Upper lobe of right lung (tissue), 1 donor: ENCODE data around the gene RERE. TPM values are rescaled to one million over a fixed set of nuclear protein-coding genes. Genes with fewer than 3 reads are reported as not detected.
"Not testable (repeated sequence)": the region's sequence is repeated elsewhere in the genome, so short reads cannot be mapped to it uniquely, and the experiment has no call there.

Experiments used
- ATAC-seq: fragments of 200-7000 bp; cut with Tn5 transposase; one replicate; pipeline ENCODE4 v1.9.1; 2020; ENCODE audit warnings: mild to moderate bottlenecking, moderate library complexity
- DNase-seq: peaks from one replicate; pipeline ENCODE4 v3.0.0-alpha.2; 2020
- H3K27ac ChIP-seq: fragments of 200-600 bp; one replicate; pipeline ENCODE4 v1.8.0; 2022
- H3K27me3 ChIP-seq: fragments of 200-600 bp; one replicate; pipeline ENCODE4 v1.8.0; 2022; ENCODE audit warnings: mild to moderate bottlenecking
- H3K36me3 ChIP-seq: fragments of 200-600 bp; one replicate; pipeline ENCODE4 v1.8.0; 2022
- H3K4me1 ChIP-seq: fragments of 200-600 bp; one replicate; pipeline ENCODE4 v1.8.0; 2022
- H3K4me3 ChIP-seq: fragments of 200-600 bp; one replicate; pipeline ENCODE4 v1.8.0; 2022; ENCODE audit warnings: mild to moderate bottlenecking
- H3K9me3 ChIP-seq: fragments of 200-600 bp; one replicate; pipeline ENCODE4 v1.8.0; 2022
- intact Hi-C: fragments of 100-400 bp; cut with DNase I; formaldehyde crosslinking; loops from one replicate; pipeline ENCODE4 v1.11.0; 2022
- total RNA-seq: library from RNA; stranded (reverse); fragmentation: NEBNext Ultra II Directional; extraction: Animal tissue kit (Norgen Biotek cat#: 25700); gene quantifications from one replicate; pipeline ENCODE4 v1.2.1, GENCODE V29; 2021
- TF ChIP-seq, protein P1 (sequence below): fragments of 200-600 bp; IDR thresholded peaks from one replicate; pipeline ENCODE4 v1.8.0; 2022; ENCODE audit warnings: antibody characterized with exemption
- donor health status: DM: no; HTN: yes; CAD: no; lungs with severe emphysema.

RERE gene
- total RNA-seq, 1 donor from 2014 or later, result 99.6 TPM

DNA sequence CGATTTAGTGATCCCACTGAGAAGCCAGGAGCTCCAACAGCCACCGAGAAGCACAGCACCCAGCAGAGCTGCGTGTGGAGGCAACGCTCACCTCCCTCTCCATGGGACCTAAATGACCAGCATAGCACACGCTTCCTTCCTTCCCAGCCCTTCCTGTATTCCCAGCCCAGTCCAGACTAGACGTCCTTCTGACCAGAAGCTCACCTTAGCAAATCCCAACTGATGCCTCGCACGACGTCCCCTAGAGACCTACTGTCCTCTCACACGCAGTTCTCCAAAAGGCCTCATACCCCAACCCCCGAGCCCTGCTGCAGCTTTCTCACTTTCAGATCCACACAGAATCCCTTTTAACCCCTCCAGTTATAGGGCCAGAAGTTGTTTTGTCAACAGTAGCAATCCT, 367.1 kb downstream of the RERE start:
- peaks cover 27% of the 10 kb centered on the region for H3K4me1 ChIP-seq
- TF ChIP-seq, protein P1, sequence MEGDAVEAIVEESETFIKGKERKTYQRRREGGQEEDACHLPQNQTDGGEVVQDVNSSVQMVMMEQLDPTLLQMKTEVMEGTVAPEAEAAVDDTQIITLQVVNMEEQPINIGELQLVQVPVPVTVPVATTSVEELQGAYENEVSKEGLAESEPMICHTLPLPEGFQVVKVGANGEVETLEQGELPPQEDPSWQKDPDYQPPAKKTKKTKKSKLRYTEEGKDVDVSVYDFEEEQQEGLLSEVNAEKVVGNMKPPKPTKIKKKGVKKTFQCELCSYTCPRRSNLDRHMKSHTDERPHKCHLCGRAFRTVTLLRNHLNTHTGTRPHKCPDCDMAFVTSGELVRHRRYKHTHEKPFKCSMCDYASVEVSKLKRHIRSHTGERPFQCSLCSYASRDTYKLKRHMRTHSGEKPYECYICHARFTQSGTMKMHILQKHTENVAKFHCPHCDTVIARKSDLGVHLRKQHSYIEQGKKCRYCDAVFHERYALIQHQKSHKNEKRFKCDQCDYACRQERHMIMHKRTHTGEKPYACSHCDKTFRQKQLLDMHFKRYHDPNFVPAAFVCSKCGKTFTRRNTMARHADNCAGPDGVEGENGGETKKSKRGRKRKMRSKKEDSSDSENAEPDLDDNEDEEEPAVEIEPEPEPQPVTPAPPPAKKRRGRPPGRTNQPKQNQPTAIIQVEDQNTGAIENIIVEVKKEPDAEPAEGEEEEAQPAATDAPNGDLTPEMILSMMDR, result no peak

DNA sequence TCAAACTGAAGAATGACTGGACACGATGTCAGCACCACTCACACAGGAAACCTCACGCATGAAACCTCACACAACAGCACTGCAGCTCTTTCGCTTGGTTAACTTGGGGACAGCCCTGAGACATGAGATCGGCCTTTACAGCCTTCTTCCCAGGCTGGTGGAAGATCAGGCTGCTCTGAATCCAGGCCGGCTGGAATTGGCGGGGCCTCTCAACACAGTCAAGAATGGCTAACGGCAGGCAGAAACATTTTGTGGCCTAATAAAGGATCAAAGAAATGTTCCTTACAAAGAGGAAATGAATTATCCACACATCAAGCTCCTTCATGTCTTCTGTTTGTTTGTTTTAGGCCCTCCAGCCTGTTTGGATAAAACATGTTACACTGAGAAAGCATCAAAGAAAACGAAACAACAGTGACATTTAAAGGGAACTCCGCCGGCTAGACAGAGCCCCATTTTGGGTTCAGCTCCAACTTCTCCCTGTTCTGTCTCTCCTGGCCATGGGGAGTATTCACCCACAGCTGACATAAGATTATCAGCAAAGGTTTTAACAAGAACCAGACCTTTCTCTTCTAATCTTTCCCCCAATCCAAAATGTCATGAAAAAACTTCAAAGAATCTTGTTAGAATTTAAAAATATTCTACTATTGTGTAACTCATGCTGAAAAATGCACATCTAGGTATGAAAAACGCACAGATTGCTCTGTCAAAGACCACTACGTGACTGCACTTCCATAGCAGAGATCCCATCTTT, 368.4 kb downstream of the RERE start:
- DNase-seq (no peak), ATAC-seq (no peak)
- intact Hi-C loops, result no loop called here
- Histone ChIP-seq H3K4me1 (peaks cover 20% of the 10 kb centered on the region), H3K27ac (peak overlapping the region; percentile 69), H3K4me3 (peak overlapping the region; percentile 20), H3K36me3 (no peaks in the 10 kb centered on the region), H3K27me3 (no peaks in the 10 kb centered on the region), H3K9me3 (no peaks in the 10 kb centered on the region)
- TF ChIP-seq, protein P1, result no peak

More for the DNA sequence above, 367.1 kb downstream of the RERE start:
- Histone ChIP-seq H3K27ac (no peak overlapping the region), H3K27me3 (no peaks in the 10 kb centered on the region), H3K4me3 (no peak overlapping the region), H3K36me3 (no peaks in the 10 kb centered on the region), H3K9me3 (no peaks in the 10 kb centered on the region)
- DNase-seq (no peak), ATAC-seq (peak; percentile 43)
- intact Hi-C loops, result no loop called here

GRCh38 chr1:8448505-8448904, 368.9 kb downstream of the RERE start:
- H3K9me3 ChIP-seq, DNase-seq, ATAC-seq, H3K36me3 ChIP-seq, intact Hi-C loops, H3K27me3 ChIP-seq: not testable (repeated sequence)
- peak overlapping the region; percentile 20 for H3K4me3 ChIP-seq
- peak overlapping the region; percentile 69 for H3K27ac ChIP-seq
- H3K4me1 ChIP-seq, result peaks cover 20% of the 10 kb centered on the region

DNA sequence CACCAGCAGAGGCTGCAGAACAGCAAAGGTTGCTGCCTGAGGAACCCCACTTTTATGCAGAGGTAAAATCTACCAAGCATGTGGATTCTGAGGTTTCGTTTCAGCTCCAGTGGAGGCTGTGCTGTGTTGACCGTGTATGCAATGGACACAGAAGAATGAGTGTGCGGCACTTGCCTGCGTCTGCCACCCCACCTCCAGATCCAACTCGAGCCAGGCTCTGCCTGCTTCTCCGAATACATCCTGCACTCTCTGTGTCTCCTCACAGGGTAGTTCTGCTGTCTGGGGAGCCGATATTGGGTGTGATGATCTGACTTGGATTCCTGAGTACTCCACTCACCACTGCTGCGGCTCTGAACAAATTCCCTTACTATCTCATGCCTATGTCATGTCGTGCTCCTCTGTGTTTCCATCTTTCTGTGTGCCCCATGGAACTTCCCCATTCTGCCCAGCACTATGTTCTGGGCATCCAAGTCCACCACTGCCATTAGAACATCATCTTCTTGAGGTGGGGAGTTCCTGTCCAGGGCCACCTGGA, 369.8 kb downstream of the RERE start:
- intact Hi-C loops, result no loop called here
- H3K4me1 ChIP-seq, result peaks cover 20% of the 10 kb centered on the region
- H3K36me3 ChIP-seq, result no peaks in the 10 kb centered on the region
- no peaks in the 10 kb centered on the region for H3K9me3 ChIP-seq
- no peak overlapping the region for H3K4me3 ChIP-seq
- no peaks in the 10 kb centered on the region for H3K27me3 ChIP-seq
- H3K27ac ChIP-seq, result no peak overlapping the region
- ATAC-seq (no peak), DNase-seq (no peak)
- TF ChIP-seq, protein P1, result no peak

- H3K4me1 ChIP-seq, result peaks cover 20% of the 10 kb centered on the region
- H3K27ac ChIP-seq, H3K9me3 ChIP-seq, ATAC-seq, H3K4me3 ChIP-seq, intact Hi-C loops, H3K27me3 ChIP-seq, H3K36me3 ChIP-seq, DNase-seq: not testable (repeated sequence)
Observed at GRCh38 chr1:8446119-8446518, 371.3 kb downstream of the RERE start.

- no peak overlapping the region for H3K27ac ChIP-seq
- H3K36me3 ChIP-seq, result no peaks in the 10 kb centered on the region
- H3K4me3 ChIP-seq, result no peak overlapping the region
- no peak for DNase-seq
- H3K4me1 ChIP-seq, result peaks cover 13% of the 10 kb centered on the region
- intact Hi-C loops, result no loop called here
- H3K27me3 ChIP-seq, result no peaks in the 10 kb centered on the region
- TF ChIP-seq, protein P1, result no peak
- peak; percentile 44 for ATAC-seq
- H3K9me3 ChIP-seq, result no peaks in the 10 kb centered on the region
Observed at GRCh38 chr1:8443558-8444194, 373.8 kb downstream of the RERE start.
